ENCODE data around the gene BACE2.
A peak's percentile ranks its signal among the peaks of the same experiment; 100 is the strongest.
"Not testable (repeated sequence)": the region's sequence is repeated elsewhere in the genome, so short reads cannot be mapped to it uniquely, and the experiment has no call there.

The BACE2 gene

DNA sequence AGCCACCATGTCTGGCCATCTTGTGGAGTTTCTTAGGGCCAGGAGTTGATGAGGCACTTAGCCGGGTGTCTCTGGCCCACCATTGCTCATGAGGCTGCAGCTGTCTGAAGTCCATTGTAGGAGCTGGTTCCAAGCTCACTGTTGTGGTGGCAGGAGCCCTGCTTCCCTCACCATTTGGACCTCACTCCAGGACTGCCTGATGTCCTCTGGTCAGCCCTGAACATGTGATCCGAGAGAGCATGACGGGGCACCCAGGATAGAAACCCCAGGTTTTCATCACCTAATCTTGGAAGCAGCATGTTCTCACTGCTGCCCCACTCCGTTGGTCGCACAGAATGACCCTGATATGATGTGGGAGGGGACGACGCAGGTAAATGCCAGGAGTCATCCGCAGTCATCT is 92.5 kb downstream of the BACE2 start:
- no peak for DNase-seq (ENCODE audit: low read depth in 2 of 2, low spot score in 1 of 2)

- DNase-seq (ENCODE audit: low read depth in 2 of 2, low spot score in 1 of 2): no peak
Measured at GRCh38 chr21:41267346-41267745, 99.4 kb downstream of the BACE2 start.

DNA sequence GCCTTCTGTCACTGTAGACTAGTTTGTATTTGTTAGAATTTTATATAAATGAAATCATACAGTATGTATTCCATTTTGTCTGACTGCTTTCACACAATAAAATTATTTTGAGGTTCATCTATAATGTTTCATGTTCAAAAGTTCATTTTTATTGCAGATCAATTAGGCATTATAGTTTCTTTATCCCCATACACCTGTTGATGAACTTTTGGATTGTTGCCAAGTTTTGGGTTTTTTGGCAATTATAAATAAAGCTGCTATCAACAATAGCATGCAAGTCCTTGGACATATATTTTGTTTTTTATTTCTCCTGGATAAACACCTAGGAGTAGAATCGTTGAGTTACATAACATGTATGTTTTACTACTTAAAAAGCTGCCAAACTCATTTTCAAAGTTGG is 101.6 kb downstream of the BACE2 start:
- DNase-seq (ENCODE audit: low read depth in 2 of 2, low spot score in 1 of 2): no peak

- no peak for DNase-seq (ENCODE audit: low read depth in 2 of 2, low spot score in 1 of 2)
Measured at GRCh38 chr21:41277196-41277595, 109.2 kb downstream of the BACE2 start.

- no peak for DNase-seq (ENCODE audit: low read depth in 2 of 2, low spot score in 1 of 2)
Measured at GRCh38 chr21:41277846-41278245, 109.9 kb downstream of the BACE2 start.

GRCh38 chr21:41280115-41280919 is 112.4 kb downstream of the BACE2 start:
- no peak for DNase-seq (ENCODE audit: low read depth in 2 of 2, low spot score in 1 of 2)

GRCh38 chr21:41282412-41282811 is 114.5 kb downstream of the BACE2 start:
- DNase-seq (ENCODE audit: low read depth in 2 of 2, low spot score in 1 of 2): no peak

DNA sequence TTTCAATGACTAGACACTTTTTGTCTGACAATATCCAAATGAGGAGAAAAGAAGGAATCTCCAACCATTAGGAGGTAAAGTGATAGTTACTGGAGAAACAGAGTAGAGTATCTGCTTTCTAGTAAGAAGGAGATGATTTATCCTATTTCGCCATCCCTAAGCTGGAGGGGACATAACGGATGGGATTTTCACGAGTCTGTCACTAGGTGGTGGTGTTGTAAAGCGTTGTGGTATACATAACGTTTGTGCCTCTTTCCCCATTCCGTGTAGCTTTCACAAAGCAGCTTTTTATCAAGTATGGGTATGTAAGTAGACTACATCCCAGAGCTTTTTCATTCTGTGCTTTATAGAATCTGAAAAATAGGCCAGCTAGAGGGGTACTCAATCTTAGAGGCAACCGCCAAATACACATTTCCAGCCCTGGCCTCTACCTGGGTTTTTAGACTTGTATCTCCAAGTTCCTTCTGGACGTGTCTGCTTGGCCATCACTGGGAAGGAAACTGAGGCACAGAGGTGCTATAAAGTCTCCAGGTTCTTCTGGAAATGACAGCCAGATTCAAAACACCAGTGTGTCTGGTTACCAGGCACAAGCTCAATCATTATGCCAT is 115.4 kb downstream of the BACE2 start:
- peak; percentile 7 to 11 for DNase-seq (ENCODE audit: low read depth in 2 of 2, low spot score in 1 of 2)

DNA sequence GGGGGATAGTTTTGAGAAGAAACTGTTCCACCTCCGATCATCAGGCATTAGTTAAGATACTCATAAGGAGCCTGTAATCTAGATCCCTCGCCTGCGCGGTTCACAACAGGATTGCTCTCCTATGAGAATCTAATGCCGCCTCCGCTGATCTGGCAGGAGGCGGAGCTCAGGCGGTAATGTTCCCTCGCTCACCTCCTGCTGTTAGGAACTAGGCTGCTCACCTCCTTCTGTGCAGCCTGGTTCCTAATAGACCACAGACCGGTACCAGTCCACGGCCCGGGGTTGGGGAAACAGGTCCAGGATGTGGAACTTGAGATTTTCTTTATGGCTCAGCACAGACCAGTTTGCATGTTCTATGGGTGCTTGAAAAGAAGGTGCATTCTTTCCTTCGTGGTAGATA is 121.5 kb downstream of the BACE2 start:
- DNase-seq (ENCODE audit: low read depth in 2 of 2, low spot score in 1 of 2): no peak

DNA sequence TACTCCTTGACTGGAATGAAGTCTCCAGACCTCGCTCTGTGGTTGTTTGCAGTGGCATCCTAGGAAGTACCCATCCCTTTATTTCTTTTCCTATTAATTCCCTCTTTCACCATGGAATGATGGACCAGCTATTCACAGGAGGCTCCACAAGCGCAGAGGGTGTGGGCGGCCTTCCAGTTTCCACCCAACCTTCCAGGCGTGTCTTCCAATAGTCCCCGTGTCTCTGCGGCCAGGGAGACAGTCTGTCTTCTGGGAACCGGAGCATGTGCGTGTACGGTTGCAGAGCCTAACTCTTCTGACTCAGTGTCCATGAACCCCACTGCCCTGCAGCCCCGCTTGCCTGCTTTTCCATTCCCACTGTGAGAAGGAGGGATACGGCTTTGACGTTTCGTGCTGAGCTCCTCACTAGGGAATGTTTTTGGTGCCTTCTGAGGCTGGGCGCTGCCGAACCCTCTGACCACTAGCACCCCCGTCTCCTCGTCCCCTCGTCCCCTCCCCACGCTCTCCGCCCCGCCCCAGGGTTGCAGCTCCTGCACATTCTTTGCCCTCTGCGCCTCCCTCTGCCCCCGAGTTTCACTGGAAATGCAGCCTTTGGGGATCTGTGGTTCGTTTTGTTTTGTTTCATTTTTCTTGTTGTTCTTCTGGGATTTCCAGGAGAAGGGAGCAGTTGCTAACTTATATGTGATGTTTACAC is 122.3 kb downstream of the BACE2 start:
- no peak for DNase-seq (ENCODE audit: low read depth in 2 of 2, low spot score in 1 of 2)

- DNase-seq (ENCODE audit: low read depth in 2 of 2, low spot score in 1 of 2): no peak
Measured at GRCh38 chr21:41294548-41295231, 126.7 kb downstream of the BACE2 start.

DNA sequence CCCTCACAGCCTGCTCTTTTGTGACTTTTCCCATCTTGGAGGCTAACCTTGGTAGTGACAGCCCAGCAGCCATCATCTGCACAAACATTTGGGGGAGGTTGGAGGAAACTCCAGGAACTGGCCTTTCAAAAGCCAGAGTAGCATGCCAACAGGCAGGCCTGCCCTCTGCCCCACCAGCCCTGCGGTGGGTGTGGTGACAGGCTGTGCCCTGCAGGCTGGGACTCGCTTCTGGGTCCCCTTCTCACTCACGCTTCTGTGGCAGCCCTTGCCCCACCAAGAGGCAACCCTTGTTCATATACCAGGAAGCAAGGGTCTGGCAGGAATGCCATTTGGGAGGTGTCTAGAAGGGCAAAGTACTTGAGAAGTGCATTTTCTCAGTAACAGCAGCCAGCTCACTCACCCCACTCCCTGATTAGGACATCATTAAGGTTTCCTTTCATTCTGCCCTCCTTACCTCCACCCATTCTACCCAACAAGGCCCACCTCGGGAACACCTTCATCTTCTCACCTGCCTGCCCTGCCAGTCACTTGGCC is 127.8 kb downstream of the BACE2 start:
- no peak for DNase-seq (ENCODE audit: low read depth in 2 of 2, low spot score in 1 of 2)

DNA sequence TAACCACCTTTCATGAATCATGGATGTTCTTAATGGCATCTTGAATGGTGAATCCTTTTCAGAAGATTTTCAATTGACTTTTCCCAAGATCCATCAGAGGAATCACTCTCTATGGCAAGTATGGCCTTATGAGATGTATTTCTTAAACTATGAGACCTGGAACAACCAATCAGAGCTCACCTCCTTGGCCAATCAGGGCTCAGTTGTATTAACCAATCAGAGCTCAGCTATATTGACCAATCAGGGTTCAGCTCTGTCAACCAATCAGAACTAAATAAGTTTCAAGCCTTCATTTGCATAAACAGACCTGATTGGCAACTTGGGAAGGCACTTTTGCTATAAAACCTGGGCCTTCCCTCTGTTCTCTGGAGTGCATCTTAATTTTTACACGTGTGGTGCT is 135.0 kb downstream of the BACE2 start:
- no peak for DNase-seq (ENCODE audit: low read depth in 2 of 2, low spot score in 1 of 2)

- DNase-seq (ENCODE audit: low read depth in 2 of 2, low spot score in 1 of 2): no peak
Measured at GRCh38 chr21:41304068-41304720, 136.2 kb downstream of the BACE2 start.

DNA sequence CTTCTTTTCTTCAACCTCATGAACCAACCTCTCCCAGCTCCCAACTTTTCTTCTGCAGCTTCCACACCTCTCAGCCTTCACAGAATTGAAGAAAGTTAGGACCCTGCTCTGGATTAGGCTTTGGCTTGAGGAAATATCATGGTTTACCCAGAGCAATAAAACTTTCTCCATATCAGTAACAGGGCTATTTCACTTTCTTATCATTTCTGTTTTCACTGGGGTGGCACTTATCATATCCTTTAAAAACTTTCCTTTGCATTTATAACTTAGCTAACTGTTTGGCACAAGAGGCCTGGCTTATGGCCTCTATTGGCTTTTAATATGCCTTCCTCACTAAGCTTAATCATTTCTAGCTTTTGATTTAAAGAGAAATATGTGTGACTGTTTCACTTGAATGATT is 139.3 kb downstream of the BACE2 start:
- DNase-seq (ENCODE audit: low read depth in 2 of 2, low spot score in 1 of 2): no peak

- DNase-seq (ENCODE audit: low read depth in 2 of 2, low spot score in 1 of 2): not testable (repeated sequence)
Measured at GRCh38 chr21:41313285-41314164, 145.6 kb downstream of the BACE2 start.

GRCh38 chr21:41315726-41316125 is 147.8 kb downstream of the BACE2 start:
- DNase-seq (ENCODE audit: low read depth in 2 of 2, low spot score in 1 of 2): no peak

DNA sequence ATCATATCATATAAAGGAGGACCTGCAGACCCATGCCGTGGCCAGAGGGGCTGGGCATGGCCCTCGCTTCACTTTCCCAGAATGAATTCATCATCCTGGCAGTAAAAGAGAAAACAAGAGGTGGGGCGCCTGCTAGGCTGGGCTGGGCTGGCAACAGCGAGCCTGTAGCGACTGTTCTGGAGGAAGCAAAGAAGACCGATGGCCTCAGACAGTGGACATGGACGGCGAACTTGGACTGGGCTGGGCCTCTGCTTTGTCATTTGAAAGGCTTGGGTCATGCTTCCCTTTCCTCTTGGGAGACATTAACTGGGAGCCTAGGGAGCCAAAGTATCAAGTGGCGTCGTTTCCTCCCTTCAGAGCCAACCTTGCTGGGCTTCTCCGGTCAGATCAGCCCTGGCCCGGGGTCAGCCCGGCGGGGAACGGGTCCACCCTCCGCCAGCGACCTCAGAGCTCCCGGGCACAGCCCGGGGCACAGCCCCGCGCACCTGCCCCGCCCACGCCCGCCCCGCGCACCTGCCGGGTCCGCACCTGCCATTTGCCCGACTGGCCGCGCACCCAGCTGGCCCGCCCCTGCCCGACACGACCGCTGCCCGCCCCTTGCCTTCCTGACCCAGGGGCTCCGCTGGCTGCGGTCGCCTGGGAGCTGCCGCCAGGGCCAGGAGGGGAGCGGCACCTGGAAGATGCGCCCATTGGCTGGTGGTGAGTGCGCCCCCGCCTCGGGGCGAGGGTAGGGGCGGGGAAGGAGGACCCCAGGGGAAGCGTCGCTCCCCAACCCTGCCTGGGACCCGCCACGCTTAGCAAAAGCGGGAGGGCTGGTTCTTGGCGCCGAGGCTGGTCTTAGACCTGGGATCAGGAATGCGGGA is 148.5 kb downstream of the BACE2 start, which contains the start of gene FAM3B:
Gene FAM3B, plus strand, starts transcription at position 602 of the 863 bp plus-strand sequence. Its CDS starts 79 bp downstream, at position 681.
- no peak for DNase-seq (ENCODE audit: low read depth in 2 of 2, low spot score in 1 of 2)

DNA sequence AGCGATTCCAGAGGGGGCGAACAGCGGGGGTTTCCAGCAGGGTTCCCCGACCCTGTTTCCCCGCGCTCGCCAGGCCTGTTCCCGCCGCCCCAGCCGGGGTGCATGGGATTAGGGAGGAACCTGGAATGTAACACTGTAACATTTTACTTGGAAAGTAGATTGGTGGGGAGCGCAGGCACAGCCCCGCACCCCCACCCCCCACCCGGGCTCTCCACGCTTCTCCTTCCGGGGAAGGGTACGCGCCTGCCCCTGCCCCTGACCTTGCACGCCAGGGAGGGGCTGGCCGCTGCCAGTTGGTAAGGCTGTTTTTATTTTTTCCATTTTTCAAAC is 149.1 kb downstream of the BACE2 start:
- no peak for DNase-seq (ENCODE audit: low read depth in 2 of 2, low spot score in 1 of 2)

Measured in stimulated activated CD8-positive, alpha-beta memory T cell treated with anti-CD3 and anti-CD28 coated beads, Interleukin-4, amount 100 ng/mL, for 1 hour (primary cell).